Measurements from ENCODE around the gene CYP2C19.

- TF ChIP-seq EP300 (IDR thresholded peaks at IDR 0.05) (no peak), CTCF (IDR thresholded peaks at IDR 0.05) (no peak)
These were observed 15.5 kb downstream of the CYP2C19 start for GRCh38 chr10:94777886-94778458.

Measured in gastroesophageal sphincter (tissue), 3 donors.